Right forelimb (tissue), 1 donor: ENCODE measurements around the gene ELP1.
"Not testable (repeated sequence)": the region's sequence is repeated elsewhere in the genome, so short reads cannot be mapped to it uniquely, and the experiment has no call there.

ENCODE experiments used
- DNase-seq: peaks from one replicate; pipeline ENCODE4 v3.0.0-alpha.2; 2018

Gene ELP1, protein sequence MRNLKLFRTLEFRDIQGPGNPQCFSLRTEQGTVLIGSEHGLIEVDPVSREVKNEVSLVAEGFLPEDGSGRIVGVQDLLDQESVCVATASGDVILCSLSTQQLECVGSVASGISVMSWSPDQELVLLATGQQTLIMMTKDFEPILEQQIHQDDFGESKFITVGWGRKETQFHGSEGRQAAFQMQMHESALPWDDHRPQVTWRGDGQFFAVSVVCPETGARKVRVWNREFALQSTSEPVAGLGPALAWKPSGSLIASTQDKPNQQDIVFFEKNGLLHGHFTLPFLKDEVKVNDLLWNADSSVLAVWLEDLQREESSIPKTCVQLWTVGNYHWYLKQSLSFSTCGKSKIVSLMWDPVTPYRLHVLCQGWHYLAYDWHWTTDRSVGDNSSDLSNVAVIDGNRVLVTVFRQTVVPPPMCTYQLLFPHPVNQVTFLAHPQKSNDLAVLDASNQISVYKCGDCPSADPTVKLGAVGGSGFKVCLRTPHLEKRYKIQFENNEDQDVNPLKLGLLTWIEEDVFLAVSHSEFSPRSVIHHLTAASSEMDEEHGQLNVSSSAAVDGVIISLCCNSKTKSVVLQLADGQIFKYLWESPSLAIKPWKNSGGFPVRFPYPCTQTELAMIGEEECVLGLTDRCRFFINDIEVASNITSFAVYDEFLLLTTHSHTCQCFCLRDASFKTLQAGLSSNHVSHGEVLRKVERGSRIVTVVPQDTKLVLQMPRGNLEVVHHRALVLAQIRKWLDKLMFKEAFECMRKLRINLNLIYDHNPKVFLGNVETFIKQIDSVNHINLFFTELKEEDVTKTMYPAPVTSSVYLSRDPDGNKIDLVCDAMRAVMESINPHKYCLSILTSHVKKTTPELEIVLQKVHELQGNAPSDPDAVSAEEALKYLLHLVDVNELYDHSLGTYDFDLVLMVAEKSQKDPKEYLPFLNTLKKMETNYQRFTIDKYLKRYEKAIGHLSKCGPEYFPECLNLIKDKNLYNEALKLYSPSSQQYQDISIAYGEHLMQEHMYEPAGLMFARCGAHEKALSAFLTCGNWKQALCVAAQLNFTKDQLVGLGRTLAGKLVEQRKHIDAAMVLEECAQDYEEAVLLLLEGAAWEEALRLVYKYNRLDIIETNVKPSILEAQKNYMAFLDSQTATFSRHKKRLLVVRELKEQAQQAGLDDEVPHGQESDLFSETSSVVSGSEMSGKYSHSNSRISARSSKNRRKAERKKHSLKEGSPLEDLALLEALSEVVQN (N-terminal part only)

DNA sequence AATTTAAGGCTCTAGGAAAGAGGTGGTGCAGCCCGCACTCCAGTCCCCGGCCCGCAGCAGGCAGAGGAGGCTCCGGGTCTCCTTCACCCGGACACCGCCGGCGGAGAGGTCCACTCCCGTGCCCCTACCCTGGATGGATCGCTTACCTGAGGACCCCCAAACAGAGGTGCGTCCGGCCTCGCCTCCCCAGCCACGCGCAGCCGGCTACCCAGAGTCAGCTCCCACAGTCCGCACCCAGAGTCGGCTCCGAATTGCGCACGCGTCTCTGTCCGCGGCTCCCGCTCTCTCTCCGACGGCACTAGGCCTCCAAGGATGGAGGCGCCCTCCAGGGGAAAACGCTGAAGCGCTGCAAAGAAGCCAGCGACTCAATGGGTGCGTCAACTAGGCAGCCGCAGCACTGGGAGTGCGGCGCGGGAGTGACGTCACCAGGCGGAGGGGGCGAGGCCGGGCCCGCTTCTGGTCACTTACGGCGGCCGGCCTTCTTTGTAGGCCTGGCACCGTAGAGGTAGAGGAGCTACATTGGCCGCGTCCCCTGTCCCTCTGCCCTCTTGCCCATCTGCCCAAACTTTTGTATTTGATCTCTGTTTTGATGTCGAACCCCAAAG lies at the start of gene ELP1:
TSS of gene ELP1 (minus strand) at position 407 of the 605 bp plus-strand sequence. CDS start 2,978 bp downstream, outside the sequence.
- DNase-seq: peak; percentile 96

DNA sequence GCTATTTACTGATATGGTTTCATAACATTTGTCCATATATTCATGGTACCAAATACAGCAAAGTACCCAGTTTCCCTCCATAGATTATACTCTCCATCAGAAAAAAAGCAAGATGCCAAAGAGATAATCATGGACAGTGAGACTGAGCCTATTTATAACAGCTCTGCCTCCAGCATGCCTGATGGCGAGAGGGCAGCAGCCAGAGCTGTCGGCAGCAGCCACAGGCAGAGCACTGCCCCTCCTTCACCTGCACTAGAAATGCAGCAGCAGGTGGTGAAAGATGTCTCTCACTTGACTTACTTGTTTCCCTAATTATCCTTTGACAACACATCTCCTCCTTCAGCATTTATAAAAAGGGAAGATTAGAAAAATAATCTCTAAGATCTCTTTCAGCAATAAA lies 47.0 kb upstream of the ELP1 start:
- DNase-seq: no peak

DNA sequence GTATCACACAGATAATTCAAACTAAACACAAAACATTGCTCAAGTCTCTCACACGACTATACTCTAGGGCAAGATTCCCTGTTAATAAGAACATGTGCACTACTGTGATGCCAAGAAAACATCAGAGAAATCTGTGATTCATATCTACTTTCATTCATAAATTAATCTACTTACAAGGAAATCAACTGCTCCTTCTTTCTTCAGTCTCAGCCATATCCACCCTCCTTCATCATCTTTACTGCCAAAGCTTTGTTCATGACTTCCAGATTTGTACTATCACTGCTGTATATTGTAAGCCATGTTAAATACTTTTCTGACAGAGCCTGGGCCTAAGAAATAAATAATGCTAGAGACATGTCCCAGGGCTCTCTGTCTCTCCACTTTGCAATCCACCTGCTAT lies 44.3 kb upstream of the ELP1 start:
- no peak for DNase-seq

DNA sequence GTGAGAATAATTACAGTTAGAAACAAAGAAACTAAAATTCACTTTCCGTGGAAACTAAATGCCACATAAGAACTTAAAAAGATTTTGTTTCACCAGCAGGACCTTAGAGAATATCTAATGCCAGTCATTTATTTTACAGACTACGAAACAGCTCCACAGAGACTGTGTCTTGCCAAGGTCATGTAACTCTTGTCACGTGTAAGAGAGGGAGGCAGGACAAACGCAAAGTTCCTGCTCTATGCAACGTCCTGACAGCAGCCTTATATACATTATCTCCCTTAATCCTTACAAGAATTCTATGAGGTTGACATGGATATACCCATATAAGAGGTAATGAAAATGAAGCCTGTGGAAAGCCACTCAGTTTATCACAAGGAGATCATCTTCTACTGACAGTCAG lies 40.0 kb upstream of the ELP1 start:
- DNase-seq: no peak

DNA sequence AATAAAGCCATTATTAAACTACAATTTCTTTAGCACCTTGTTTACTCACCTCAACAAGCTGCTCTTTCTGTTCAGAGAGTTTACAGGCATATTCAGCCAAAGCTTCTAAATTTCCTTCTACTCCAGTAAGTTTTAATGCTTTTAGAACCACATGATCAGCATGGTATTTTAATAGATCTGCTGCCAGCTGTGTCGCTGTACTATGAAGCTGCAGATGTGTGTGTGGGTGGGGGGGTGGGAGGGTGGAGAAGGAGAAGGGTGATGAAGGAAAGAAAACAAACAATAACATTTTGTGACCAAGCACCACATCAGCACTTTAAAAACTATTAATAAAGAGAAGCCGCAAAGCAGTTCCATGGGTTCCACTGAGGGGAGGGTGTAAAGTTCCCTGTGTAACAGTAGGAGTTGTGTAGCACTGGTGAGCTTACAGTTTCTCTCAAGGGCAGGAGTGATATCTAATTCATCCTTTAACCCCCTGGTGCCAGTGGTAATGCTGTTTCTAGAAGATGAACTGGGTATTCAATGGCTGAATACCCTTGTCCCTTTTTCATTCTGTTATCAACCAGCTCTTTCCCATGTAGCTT lies 38.8 kb upstream of the ELP1 start:
- DNase-seq: no peak

DNA sequence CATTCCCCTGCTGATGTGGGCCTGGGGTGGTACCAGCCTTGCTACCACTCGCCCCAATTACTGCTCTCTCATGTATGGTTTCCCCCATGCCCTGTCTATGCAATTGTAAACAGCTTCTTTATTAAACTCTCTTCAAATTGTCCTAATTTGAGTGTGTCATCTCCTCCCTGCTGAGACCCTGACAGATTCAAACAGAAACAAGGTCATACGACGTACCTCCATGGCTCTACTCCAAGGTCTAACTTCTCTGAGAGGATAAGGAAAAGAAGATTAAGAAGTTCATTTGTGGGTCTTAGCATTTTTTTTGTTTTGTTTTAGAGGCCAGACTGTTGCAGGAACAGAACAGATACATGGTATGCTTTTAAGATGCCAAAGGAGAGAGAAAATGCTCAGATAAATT lies 38.3 kb upstream of the ELP1 start:
- no peak for DNase-seq

DNA sequence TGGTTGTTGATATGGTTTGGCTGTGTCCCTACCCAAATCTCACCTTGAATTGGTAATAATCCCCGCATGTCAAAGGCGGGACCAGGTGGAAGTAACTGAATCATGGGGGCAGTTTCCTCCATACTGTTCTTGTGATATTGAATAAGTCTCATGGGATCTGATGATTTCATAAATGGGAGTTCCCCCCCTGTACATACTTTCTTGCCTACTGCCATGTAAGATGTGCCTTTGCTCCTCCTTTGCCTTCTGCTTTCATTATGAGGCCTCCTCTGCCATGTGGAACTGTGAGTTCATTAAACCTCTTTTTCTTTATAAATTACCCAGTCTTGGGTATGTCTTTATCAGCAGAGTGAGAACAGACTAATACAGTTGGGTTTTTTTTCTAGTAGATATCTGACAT lies 37.5 kb upstream of the ELP1 start:
- DNase-seq: not testable (repeated sequence)

DNA sequence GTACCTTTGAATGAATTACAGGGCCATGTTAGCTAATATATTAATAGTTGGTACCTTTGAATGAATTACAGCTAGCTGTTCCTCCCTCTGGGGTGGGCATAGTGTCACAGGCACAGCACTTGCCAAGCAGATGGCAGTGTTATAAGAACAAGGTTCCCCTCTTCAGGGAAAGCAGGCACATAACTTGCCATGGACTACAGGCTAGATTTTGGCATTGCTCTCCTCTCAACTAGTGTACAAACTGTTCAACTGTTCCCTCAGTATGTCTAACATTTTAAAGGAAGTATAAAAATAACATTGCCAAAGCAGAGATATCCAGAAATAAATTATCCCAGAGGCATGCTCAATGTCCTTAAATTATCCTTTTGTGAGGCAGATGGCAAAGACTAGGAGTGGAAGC lies 34.0 kb upstream of the ELP1 start:
- DNase-seq: no peak

DNA sequence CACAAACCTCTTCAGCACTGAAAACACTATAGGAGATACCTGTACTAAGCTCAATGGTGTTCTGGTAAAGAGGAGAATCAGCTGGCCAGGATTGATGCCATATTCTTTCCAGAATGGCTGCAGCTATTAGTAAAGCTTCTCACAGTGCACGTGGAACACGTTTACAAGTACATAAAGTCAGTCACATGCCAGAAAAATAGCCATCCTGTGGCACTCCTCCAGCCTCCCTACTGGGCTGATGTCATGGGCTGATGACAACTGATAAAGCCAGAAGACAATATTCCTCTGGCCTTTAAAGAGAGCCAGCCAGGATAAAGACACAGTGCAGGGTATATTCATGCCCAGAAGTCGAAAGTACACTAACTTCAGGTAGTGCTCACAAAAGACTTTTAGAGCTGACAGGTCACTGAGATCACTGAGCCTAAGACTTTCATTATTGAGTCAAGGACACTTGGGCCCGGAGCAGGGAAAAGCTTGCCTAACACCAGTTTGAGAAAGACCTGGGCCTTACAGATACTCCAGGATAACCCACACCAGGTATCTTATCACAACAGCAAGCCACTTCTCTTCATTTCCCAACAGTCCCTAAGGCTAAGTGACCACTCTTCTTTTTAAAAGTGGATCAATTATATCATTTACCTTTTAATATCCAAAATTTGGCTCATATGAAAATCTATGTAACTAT lies 29.7 kb upstream of the ELP1 start:
- no peak for DNase-seq

DNA sequence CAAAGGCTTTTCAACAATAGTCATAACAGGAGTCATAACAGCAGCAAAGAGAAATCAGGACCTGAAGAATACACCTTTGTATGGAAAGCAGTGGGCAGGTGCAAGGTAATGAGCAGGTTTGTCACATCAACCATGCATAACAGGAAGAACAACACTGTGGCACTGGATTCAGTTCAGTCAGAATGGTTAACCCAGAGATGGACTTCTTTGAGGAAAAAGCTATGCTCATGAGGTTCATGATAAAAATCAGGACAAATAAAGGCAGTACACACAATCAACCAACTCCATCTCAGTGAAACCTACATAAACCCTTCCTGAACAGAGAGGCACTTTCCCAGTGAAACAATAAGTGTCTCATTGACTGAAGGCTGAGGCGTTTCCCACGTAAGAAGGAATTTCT lies 27.2 kb upstream of the ELP1 start:
- DNase-seq: no peak

DNA sequence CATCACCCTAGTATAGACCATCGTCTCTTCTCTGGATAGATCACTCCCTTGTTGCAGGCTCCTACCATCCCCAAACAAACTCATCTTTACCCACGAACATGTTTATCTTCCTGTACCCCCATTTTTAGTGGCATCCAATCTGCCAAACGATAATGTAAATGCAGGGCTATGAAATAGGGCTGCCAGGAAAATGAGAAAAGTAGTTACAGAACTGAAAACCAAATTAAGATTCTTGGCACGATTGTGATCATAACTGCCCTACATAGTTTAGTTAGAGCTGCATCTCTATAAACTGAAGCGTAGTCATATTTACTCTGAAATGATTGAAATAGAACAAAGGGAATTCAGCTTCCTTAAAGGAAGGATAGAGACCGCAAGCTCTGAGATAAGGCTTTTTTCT lies 26.4 kb upstream of the ELP1 start:
- no peak for DNase-seq

DNA sequence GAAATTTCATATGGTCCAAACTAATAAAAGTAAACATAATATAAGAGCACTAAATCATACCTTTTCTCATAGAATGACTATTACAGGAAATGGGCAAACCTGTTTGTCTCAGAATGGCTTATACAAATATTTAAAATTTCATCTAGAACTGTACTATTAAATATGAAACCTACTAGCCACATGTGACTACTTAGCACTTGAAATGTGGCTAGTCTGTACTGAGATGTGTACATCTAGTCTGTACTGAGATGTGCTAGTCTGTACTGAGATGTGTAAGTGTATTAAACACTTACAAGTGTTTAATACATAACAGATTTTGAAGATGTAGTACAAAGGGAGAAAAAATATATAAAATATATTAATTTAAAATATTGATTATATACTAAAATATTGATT lies 22.7 kb upstream of the ELP1 start:
- DNase-seq: no peak

DNA sequence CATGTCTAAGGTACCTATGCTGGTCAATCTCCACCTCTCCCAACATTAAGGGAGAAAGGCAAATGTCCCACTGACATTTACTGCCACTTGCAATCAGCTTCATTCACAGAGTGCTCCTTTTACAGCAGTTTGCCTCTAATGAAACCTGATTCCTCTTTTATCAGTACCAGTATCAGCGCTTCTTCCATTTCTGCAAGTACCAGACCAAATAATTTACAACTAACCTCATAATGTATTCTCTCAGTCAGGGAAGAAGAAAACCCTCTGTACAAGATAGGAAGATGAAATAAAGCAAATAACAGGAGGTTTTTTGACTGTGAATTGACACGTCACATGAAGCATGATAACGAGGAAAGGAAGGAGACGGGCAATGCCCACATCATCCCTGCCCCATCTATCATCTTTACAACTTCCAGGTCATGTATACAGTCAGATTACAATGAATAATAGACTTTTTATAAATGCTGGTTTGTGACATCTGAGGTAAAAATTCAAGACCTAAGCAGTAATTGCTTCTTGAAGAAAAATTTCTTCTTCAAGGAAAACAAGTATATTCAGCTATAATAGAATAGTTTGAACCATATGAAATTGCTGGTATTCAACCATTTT lies 22.2 kb upstream of the ELP1 start:
- DNase-seq: no peak

DNA sequence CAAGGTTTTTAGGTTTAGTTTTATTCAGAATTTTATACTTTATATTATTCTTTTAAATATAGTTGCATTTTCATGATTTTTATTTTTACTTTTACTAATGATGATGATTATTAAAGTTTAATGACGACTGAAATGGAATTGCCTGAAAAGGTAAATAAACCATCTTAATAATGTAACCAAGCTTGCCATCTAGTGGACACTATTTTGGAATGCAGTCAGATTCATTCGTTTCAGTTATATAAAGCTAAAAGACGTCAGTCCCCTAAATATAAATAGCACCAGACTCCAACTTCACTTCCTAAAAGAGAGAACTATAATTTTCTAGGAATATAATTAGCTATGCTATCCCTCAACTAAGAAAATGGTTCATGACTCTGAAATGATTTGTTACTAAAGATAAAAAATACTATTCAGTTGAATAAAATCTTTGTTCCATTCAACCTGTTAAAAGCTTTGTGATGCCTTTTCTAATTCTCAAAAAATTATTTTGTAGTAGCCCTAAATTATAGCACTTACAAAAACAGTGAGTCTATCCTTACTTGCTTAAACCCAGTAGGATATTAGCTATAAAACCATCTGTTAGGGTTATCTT lies 20.2 kb upstream of the ELP1 start:
- no peak for DNase-seq

DNA sequence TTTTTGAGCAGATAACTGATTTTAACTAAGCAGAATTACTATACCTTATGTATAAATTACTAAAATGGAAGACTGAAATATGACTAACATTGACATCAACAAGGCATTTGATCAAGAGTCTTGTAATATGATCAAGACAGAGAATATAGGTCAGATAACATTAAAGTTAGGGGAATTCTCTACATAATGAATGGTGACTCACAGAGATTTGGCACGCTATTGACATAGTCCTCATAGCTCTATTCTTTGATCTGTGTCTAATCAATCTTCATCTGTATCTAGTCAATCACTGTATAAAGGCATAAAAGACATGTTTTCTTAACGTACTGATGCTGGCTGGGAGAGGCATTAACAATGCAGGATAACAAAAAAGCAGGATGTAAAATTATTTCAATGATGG lies 17.7 kb upstream of the ELP1 start:
- no peak for DNase-seq

DNA sequence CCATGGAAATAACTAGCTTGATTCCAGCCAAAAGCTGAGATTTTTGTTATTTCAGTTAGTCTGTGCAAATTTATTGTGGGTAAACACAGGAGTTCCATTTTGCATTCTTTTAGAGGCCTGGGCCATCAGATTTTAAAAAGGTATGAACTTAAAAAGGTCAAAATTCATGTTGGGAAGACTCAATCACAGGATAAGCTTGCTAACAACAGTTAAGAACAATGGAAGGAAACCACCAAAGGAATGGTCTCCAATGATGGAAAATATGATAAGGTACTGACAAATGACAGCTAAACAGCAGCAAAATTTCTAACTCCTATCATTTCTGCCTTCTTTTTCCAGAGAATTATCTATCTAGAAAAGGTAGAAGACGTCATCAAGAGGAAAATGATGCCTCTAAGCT lies 16.2 kb upstream of the ELP1 start:
- no peak for DNase-seq

DNA sequence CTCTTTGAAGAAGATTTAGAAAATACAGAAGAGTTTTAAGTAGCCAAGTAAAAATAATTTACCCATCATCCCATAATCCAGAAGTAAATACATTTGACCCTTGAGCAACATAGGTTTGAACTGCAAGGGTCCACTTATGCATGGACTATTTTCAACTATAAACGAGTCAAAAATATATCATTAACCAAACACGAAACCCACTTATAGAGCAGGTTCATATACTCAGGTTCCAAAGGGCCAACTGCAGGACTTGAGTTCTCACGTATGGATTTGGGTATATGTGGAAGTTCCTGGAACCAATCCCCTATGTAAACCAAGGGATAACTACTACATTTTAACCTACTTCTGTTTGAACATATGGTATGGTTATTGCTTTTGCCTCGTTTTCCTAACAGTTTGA lies 6.1 kb upstream of the ELP1 start:
- DNase-seq: no peak

DNA sequence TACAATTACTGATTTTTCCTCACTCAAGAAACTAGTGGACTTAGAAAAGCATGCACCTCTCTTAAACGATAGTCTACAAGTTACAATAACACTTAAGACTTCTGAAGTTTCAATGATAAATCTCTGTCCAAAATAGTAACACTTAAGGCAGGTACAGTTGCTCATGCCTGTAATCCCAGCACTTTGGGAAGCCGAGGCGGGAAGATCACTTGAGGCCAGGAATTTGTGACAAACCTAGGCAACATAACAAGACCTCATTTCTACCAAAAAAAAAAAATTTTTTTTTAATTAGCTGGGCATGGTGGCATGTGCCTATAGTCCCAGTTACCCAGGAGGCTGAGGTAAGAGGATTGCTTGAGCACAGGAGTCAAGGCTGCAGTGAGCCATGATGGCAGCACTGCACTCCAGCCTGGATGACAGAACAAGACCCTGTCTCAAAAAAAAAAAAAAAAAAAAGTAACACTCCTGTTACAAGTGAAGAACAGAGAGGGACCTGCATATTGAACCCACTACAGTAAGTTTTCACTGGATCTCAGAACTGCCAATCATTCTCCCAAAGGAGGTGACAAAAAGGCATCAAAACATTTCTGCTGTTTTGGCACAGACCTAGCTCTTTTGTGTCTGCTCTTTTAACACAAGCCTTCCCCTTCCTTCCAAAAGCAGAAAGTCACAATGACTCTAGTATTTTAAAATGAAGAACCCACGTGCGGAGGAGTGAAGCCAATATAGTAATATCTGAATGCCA lies 3.8 kb upstream of the ELP1 start:
- no peak for DNase-seq

DNA sequence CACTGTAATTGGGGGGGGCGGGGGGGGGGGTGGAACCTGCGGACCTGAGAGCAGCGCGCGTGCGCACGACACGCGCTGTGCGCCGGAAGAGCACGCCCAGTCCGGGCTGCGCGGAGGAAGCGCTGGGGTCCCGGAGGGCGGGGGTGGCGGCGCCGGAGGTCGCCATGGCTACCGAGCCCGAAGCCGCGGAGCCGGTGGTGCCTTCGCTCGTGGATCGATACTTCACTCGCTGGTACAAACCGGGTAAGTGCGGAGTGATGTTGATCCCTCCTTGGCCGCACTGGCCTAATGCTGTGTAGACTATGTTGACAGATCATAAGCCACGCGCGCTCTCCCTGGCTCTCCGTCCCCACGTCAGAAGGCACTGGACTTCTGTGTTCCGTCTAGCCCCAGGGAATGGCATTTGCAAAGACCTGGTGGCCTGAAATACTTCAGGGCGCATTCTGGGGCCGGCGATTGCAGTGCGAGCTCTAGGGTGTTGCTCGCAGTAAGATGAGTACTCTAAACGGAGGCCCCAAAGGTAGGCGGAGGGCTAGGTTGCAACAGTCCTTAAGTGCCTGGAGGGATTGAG lies 484 bp upstream of the ELP1 start, which contains the start of gene ABITRAM:
TSS of gene ABITRAM (plus strand) at position 78 of the 571 bp plus-strand sequence. CDS start at position 165, 87 bp downstream.
- no peak for DNase-seq

DNA sequence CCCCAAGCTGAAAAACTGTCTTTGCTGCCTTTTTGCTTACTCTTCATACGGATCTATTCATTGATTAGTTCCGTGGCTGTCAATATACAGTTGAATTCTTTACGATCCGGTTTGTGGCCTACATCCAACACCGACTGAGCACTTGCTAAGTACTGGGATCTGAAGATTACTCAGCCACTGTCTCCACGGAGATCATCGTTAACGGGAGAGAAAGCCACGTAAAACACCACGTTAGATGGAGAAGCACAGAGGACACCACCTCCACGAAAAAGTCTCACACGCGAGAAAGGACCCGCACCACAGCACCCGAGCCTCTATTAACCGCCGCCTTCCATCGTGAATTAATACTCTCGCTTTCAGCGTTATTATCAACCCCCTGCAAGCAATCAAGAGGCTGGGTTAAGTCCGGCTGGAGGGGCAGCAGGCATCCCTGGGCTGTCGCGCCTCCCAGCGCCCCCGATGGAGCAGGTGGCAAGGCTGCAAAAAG lies 650 bp downstream of the ELP1 start:
- DNase-seq: no peak
